OCI-LY7 (cell line): ENCODE measurements around the gene ARPC5L. TPM values are rescaled to one million over a fixed set of nuclear protein-coding genes. Genes with fewer than 3 reads are reported as not detected.
A peak's percentile ranks its signal among the peaks of the same experiment; 100 is the strongest.

Source experiments
- Bru-seq: library from RNA; stranded (reverse); fragments of 400-500 nt; gene quantifications from one replicate; lab custom pipeline; 2021; lab: Mats Ljungman, UMichigan
- BruChase-seq, 2 experiments: library from RNA; stranded (reverse); fragments of 400-500 nt; gene quantifications; one replicate each; lab custom pipeline; 2021; lab: Mats Ljungman, UMichigan
- BruUV-seq: library from RNA; stranded (reverse); fragments of 400-500 nt; replicated peaks from 2 replicates; lab custom pipeline; 2021; lab: Mats Ljungman, UMichigan
- CTCF ChIA-PET: fragments of 300-600 bp; sonication (Branson Sonifier 250); formaldehyde crosslinking; loops from one replicate; lab custom pipeline; 2022; ENCODE audit warnings: antibody characterized with exemption; ENCODE audit not compliant: unreplicated experiment; lab: Charles Lee
- POLR2A ChIA-PET: fragments of 300-600 bp; sonication (Branson Sonifier 250); formaldehyde crosslinking; loops from one replicate; lab custom pipeline; 2022; ENCODE audit warnings: antibody characterized with exemption; lab: Charles Lee
- DNase-seq: peaks from one replicate; pipeline ENCODE4 v3.0.0-alpha.2; 2015; ENCODE audit warnings: low spot score
- H2AFZ ChIP-seq: fragments of 200-600 bp; sonication (generic), shearing (Covaris generic); 2 replicates; pipeline ENCODE4 v1.6.1; 2014; ENCODE audit warnings: mild to moderate bottlenecking, antibody characterized with exemption, low read length, moderate library complexity
- H3K27ac ChIP-seq: fragments of 200-600 bp; sonication (generic); 2 replicates; pipeline ENCODE4 v1.5.1; 2014; ENCODE audit warnings: mixed run types, low read depth, mild to moderate bottlenecking, moderate library complexity, low read length, inconsistent platforms; ENCODE audit not compliant: poor library complexity, severe bottlenecking
- H3K36me3 ChIP-seq: fragments of 200-600 bp; sonication (generic); 2 replicates; pipeline ENCODE4 v1.6.1; 2014; ENCODE audit warnings: mild to moderate bottlenecking, antibody characterized with exemption, low read length, moderate library complexity, mixed read lengths; ENCODE audit not compliant: insufficient read depth
- H3K4me1 ChIP-seq: fragments of 200-600 bp; sonication (generic); 2 replicates; pipeline ENCODE4 v1.5.1; 2014; ENCODE audit warnings: mild to moderate bottlenecking, low read length; ENCODE audit not compliant: insufficient read depth, poor library complexity, severe bottlenecking
- H3K4me2 ChIP-seq: fragments of 200-600 bp; sonication (generic); 2 replicates; pipeline ENCODE4 v1.6.1; 2014; ENCODE audit warnings: mild to moderate bottlenecking, low read length
- H3K4me3 ChIP-seq: fragments of 200-600 bp; sonication (generic); 2 replicates; pipeline ENCODE4 v1.5.1; 2014; ENCODE audit warnings: mild to moderate bottlenecking, low read depth, low read length; ENCODE audit not compliant: poor library complexity, severe bottlenecking
- H3K79me2 ChIP-seq: fragments of 200-600 bp; sonication (generic); 2 replicates; pipeline ENCODE4 v1.6.1; 2016; ENCODE audit warnings: low read depth, mild to moderate bottlenecking, low read length, moderate library complexity, mixed read lengths; ENCODE audit not compliant: insufficient read depth
- H3K9me2 ChIP-seq: fragments of 200-600 bp; sonication (generic); 2 replicates; pipeline ENCODE4 v1.6.1; 2016; ENCODE audit warnings: mild to moderate bottlenecking, low read length, mixed read lengths; ENCODE audit not compliant: insufficient read depth
- H3K9me3 ChIP-seq: fragments of 200-600 bp; sonication (generic); 2 replicates; pipeline ENCODE4 v1.6.1; 2014; ENCODE audit warnings: mild to moderate bottlenecking, mixed run types, low read length, mixed read lengths
- H4K20me1 ChIP-seq: fragments of 200-600 bp; sonication (generic); 2 replicates; pipeline ENCODE4 v1.6.1; 2014; ENCODE audit warnings: mild to moderate bottlenecking, antibody characterized with exemption, low read length, moderate library complexity, mixed read lengths; ENCODE audit not compliant: insufficient read depth
- EZH2phosphoT487 ChIP-seq: fragments of 200-600 bp; sonication (generic); IDR thresholded peaks from 2 replicates; pipeline ENCODE4 v1.6.1; 2018; ENCODE audit warnings: low read depth, borderline replicate concordance, mild to moderate bottlenecking, mixed run types, antibody characterized with exemption, low read length, moderate library complexity, mixed read lengths
- intact Hi-C: fragments of 100-400 bp; cut with micrococcal nuclease; formaldehyde crosslinking; loops from one replicate; pipeline ENCODE4 v1.10.0; 2022; ENCODE audit not compliant: unreplicated experiment
- long read RNA-seq: library from polyadenylated mRNA; stranded (forward); transcript quantifications from one replicate; pipeline ENCODE4 v2.0.0, GENCODE V29; 2022
- total RNA-seq, 2 experiments: library from RNA; depleted of rRNA in 1 of 2; stranded (reverse); fragments of >200 nt in 1 of 2; shearing (Covaris generic) in 1 of 2; gene quantifications; 2 replicates each; pipeline ENCODE4 v1.2.3, GENCODE V29; 2014 to 2022
- TF ChIP-seq, protein P1 (sequence below): fragments of 200-600 bp; sonication (generic); conservative IDR thresholded peaks from 2 replicates; pipeline ENCODE4 v1.5.1; 2014; ENCODE audit warnings: mild to moderate bottlenecking, antibody characterized with exemption, low read length, moderate library complexity, mixed read lengths

ARPC5L gene
- total RNA-seq (2014; rRNA removed; shearing (Covaris generic)) = 70.0 and 74.0 TPM in 2 replicates
- 91.5 and 107 TPM in 2 replicates for total RNA-seq (2022)
- Bru-seq, nascent RNA = percentile 88 among the genes with signal in this experiment
- BruChase-seq, experiment 1, labeled RNA remaining after a 6-hour chase = percentile 87 among the genes with signal in this experiment
- percentile 91 among the genes with signal in this experiment for BruChase-seq, experiment 2, labeled RNA remaining after a 2-hour chase
- long read RNA-seq, transcript ARPC5L-203 (3 exons, 1,877 nt) = minor isoform, 20 of 238 reads
- long read RNA-seq, transcript ARPC5L-201 (4 exons, 1,325 nt) = major isoform, 158 of 238 reads
- long read RNA-seq, partial matches to known transcripts = 6 of 238 reads
- long read RNA-seq, other reads (novel, unspliced or antisense) = 52 of 238 reads

GRCh38 chr9:124861342-124862229 lies at the start of gene ARPC5L, which contains the start of gene RPL35:
ARPC5L (plus strand) TSS chr9:124862130; CDS start chr9:124869291, 7,161 bp downstream.
RPL35 (minus strand) TSS chr9:124861957; CDS start chr9:124861912, 45 bp downstream.
- peaks cover 25% of the 10 kb centered on the region for H4K20me1 ChIP-seq
- intact Hi-C loops = loop anchor here (2.0 kb wide), 1 partner anchor 91 kb away; the partner anchor contains the start of gene NR6A1
- peak within 1 kb of the TSS; percentile 65 for H3K27ac ChIP-seq
- H3K36me3 ChIP-seq = peaks cover 51% of the 10 kb centered on the region
- DNase-seq = peak; percentile 97
- H3K9me2 ChIP-seq = no peaks in the 10 kb centered on the region
- POLR2A ChIA-PET = interaction anchor here (0.5 to 2.1 kb wide), 9 partner anchors 11 to 1414 kb away, joined by 3 to 10 read pairs (median 4); no protein-coding TSS in a partner anchor
- peak within 1 kb of the TSS; percentile 92 for H3K4me2 ChIP-seq
- H2AFZ ChIP-seq = peak within 1 kb of the TSS; percentile 79; the same call in 1 of the 2 replicates
- CTCF ChIA-PET = interaction anchor here (0.6 kb wide), 1 partner anchor 82 kb away, joined by 4 read pairs; no protein-coding TSS in a partner anchor
- H3K79me2 ChIP-seq = peaks cover 35% of the 10 kb centered on the region
- TF ChIP-seq, protein P1, sequence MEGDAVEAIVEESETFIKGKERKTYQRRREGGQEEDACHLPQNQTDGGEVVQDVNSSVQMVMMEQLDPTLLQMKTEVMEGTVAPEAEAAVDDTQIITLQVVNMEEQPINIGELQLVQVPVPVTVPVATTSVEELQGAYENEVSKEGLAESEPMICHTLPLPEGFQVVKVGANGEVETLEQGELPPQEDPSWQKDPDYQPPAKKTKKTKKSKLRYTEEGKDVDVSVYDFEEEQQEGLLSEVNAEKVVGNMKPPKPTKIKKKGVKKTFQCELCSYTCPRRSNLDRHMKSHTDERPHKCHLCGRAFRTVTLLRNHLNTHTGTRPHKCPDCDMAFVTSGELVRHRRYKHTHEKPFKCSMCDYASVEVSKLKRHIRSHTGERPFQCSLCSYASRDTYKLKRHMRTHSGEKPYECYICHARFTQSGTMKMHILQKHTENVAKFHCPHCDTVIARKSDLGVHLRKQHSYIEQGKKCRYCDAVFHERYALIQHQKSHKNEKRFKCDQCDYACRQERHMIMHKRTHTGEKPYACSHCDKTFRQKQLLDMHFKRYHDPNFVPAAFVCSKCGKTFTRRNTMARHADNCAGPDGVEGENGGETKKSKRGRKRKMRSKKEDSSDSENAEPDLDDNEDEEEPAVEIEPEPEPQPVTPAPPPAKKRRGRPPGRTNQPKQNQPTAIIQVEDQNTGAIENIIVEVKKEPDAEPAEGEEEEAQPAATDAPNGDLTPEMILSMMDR = peak; percentile 64
- no peak for TF ChIP-seq EZH2phosphoT487
- no TSS peak for BruUV-seq
- H3K9me3 ChIP-seq = no peaks in the 10 kb centered on the region
- H3K4me3 ChIP-seq = peak within 1 kb of the TSS; percentile 94
- peaks cover 37% of the 10 kb centered on the region for H3K4me1 ChIP-seq

GRCh38 chr9:124812441-124812876 lies 49.5 kb upstream of the ARPC5L start:
- Histone ChIP-seq H3K4me3 (no peak overlapping the region), H4K20me1 (no peaks in the 10 kb centered on the region), H3K79me2 (no peaks in the 10 kb centered on the region), H3K4me1 (no peaks in the 10 kb centered on the region), H3K9me2 (no peaks in the 10 kb centered on the region), H3K4me2 (no peak overlapping the region), H3K27ac (no peak overlapping the region), H3K36me3 (no peaks in the 10 kb centered on the region), H2AFZ (no peak overlapping the region), H3K9me3 (no peaks in the 10 kb centered on the region)
- POLR2A ChIA-PET = no interaction called here
- DNase-seq = no peak
- CTCF ChIA-PET = no interaction called here
- BruUV-seq = no TSS peak
- TF ChIP-seq, protein P1 = no peak
- TF ChIP-seq EZH2phosphoT487 = no peak
- intact Hi-C loops = no loop called here
